Heart left ventricle (tissue), 16 donors: ENCODE results near the gene TCF4. TPM values are rescaled to one million over a fixed set of nuclear protein-coding genes. Genes with fewer than 3 reads are reported as not detected.

ENCODE experiments used
- ATAC-seq, 4 donors: fragments of 200-7000 bp; cut with Tn5 transposase; one replicate each; pipeline ENCODE4 v1.9.1; 2020 to 2022; ENCODE audit warnings: moderate library complexity in 4 of 4, mild to moderate bottlenecking in 3 of 4, moderate number of reproducible peaks in 1 of 4
- DNase-seq, 5 donors: peaks; one replicate each; pipeline ENCODE4 v3.0.0-alpha.2; 2020
- H3K27ac ChIP-seq, 12 donors: fragments of 200-600 bp; sonication (generic) in 4 of 12; one replicate each; pipeline versions ENCODE4 v1.5.0 to v1.8.0; 2016 to 2022; ENCODE audit warnings: mild to moderate bottlenecking in 2 of 12
- H3K27me3 ChIP-seq, 9 donors: fragments of 200-600 bp; sonication (generic) in 2 of 9; one replicate each; pipeline versions ENCODE4 v1.5.1 to v1.8.0; 2016 to 2022; ENCODE audit warnings: mild to moderate bottlenecking in 3 of 9
- H3K36me3 ChIP-seq, 9 donors: fragments of 200-600 bp; sonication (generic) in 2 of 9; one replicate each; pipeline versions ENCODE4 v1.5.0 to v1.8.0; 2018 to 2022; ENCODE audit warnings: mild to moderate bottlenecking in 2 of 9
- H3K4me1 ChIP-seq, 12 donors: fragments of 200-600 bp; sonication (generic) in 4 of 12; one replicate each; pipeline versions ENCODE4 v1.5.0 to v1.8.0; 2016 to 2022; ENCODE audit warnings: mild to moderate bottlenecking in 3 of 12
- H3K4me3 ChIP-seq, 12 donors: fragments of 200-600 bp; sonication (generic) in 4 of 12; one replicate each; pipeline versions ENCODE4 v1.5.0 to v1.8.0; 2017 to 2022; ENCODE audit warnings: mild to moderate bottlenecking in 9 of 12, moderate library complexity in 4 of 12
- H3K9me3 ChIP-seq, 12 donors: fragments of 200-600 bp; sonication (generic) in 4 of 12; one replicate each; pipeline versions ENCODE4 v1.5.0 to v1.8.0; 2016 to 2022; ENCODE audit warnings: mild to moderate bottlenecking in 1 of 12
- POLR2A ChIP-seq, 2 donors: fragments of 450-650 bp; IDR thresholded peaks; one replicate each; pipeline ENCODE4 v1.6.1; 2017; ENCODE audit warnings: antibody characterized with exemption in 2 of 2, mild to moderate bottlenecking in 2 of 2, moderate library complexity in 2 of 2
- WGBS, 4 donors: extraction: QIAGEN DNeasy Blood & Tissue Kit in 2 of 4; methylation state at CpG; one replicate each; pipeline versions ENCODE4 v1.1.5 to v1.1.7; 2013 to 2018; 5-methylcytosine and 5-hydroxymethylcytosine counted together
- intact Hi-C, 10 donors: fragments of 100-400 bp; cut with DNase I; formaldehyde crosslinking; loops; one replicate each; pipeline versions ENCODE4 v1.11.1 to v1.14.2; 2022
- polyA plus RNA-seq, 2 donors: library from polyadenylated mRNA; stranded (reverse); fragments of 200-250 nt; gene quantifications; one replicate each; pipeline ENCODE4 v1.2.3, GENCODE V29; 2013
- total RNA-seq, 9 donors: library from RNA; depleted of rRNA in 2 of 9; stranded (reverse); fragments of >200 nt in 2 of 9; fragmentation: NEBNext Ultra II Directional in 3 of 9; extraction: Animal tissue kit (Norgen Biotek cat#: 25700) in 3 of 9; gene quantifications; one replicate each; pipeline versions ENCODE4 v1.1.0 to v1.2.4, GENCODE V29; 2016 to 2023
- TF ChIP-seq, protein P1 (sequence below), 12 donors: fragments of 200-600 bp; sonication (generic) in 4 of 12; IDR thresholded peaks; one replicate each; pipeline versions ENCODE4 v1.5.0 to v1.8.0; 2018 to 2022; ENCODE audit warnings: antibody characterized with exemption in 12 of 12, mild to moderate bottlenecking in 5 of 12
- donor health status: ischemic (EF 13 %, LVEDD 7.1; RV severe dilation, severe dysfunction).
- donor health status: healthy with polysubstance abuse.
- donor health status: DM: no; HTN: yes; CAD: no.
- donor health status: DM: no; HTN: no; CAD: no.
- donor health status: ischemic (EF 25% LVEDD 6.9; RV normal size, moderate dysfunction).
- donor health status: ischemic (EF 25% LVEDD 5.7; RV mildly dilated, moderate dysfunction).
- donor health status: healthy.
- donor health status: DM: yes; HTN: yes; CAD: no.
- donor health status: ischemic (EF 35%, LVEDD 5.7; RV mildly dilated, moderate dysfunction).
- donor health status: nonischemic (EF 11% LVEDD 7.7; RV severe dilation, severe dysfunction).
- donor health status: DM: yes; HTN: yes; CAD: no.
- donor health status: PGD.
- donor health status: ischemic (EF 29% LVEDD 5.4; RV normal size, mild dysfunction).
- donor health status: nonischemic (EF 23%, LVEDD 6.1; RV moderate dilation, normal function).

TCF4 gene
- total and polyA plus RNA-seq, 11 donors = 12.8 to 119 (median 71.5) TPM

DNA sequence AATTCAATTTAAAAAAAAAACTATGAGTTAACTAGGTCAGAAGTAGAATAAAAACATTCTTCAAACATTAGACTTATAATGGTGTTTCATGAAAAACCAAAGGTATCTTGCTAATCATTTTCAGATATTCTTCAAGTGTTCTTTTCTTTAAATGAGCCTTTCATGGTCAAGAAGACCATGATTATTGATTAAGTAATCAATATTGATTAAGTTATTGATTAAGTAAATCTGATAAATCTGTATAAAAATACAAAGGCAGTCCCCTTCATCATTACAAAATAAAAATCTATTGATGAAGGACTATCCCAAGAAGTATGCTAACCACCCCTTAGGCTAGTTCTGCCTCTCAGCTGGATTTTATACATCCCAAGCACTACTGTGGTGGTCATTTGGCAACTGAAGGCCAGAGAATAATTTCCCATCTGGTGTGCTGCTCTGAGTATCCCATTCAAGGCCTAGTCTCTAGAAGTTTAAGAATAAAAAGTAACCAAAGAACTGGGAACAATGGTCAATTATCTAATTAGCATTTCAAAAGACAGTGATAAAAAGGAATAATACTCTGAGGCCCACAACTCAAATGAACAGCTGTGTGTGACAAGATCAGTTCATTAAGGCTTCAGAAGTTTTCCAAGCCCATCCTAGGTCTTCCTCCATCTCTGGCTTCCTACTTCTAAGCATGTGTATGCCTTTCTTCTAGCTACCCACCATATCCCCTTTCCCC, 63.5 kb downstream of the TCF4 start:
- intact Hi-C loops = loop anchor here in 2 of 10 donors (5.0 to 10.0 kb wide), 2 partner anchors 60 to 63 kb away; partner anchors contain the start of gene TCF4 (in 2 of the 2)
- Histone ChIP-seq H3K27ac (no peak overlapping the region), H3K27me3 (no peaks in the 10 kb centered on the region), H3K9me3 (no peaks in the 10 kb centered on the region), H3K36me3 (no peaks in the 10 kb centered on the region), H3K4me1 (peaks cover 0 to 52% (median 14%) of the 10 kb centered on the region in 12 donors), H3K4me3 (no peak overlapping the region)
- ATAC-seq = no peak
- TF ChIP-seq POLR2A (IDR thresholded peaks at IDR 0.05) = no peak
- TF ChIP-seq, protein P1, sequence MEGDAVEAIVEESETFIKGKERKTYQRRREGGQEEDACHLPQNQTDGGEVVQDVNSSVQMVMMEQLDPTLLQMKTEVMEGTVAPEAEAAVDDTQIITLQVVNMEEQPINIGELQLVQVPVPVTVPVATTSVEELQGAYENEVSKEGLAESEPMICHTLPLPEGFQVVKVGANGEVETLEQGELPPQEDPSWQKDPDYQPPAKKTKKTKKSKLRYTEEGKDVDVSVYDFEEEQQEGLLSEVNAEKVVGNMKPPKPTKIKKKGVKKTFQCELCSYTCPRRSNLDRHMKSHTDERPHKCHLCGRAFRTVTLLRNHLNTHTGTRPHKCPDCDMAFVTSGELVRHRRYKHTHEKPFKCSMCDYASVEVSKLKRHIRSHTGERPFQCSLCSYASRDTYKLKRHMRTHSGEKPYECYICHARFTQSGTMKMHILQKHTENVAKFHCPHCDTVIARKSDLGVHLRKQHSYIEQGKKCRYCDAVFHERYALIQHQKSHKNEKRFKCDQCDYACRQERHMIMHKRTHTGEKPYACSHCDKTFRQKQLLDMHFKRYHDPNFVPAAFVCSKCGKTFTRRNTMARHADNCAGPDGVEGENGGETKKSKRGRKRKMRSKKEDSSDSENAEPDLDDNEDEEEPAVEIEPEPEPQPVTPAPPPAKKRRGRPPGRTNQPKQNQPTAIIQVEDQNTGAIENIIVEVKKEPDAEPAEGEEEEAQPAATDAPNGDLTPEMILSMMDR (IDR thresholded peaks at IDR 0.05) = no peak
- no peak for DNase-seq

DNA sequence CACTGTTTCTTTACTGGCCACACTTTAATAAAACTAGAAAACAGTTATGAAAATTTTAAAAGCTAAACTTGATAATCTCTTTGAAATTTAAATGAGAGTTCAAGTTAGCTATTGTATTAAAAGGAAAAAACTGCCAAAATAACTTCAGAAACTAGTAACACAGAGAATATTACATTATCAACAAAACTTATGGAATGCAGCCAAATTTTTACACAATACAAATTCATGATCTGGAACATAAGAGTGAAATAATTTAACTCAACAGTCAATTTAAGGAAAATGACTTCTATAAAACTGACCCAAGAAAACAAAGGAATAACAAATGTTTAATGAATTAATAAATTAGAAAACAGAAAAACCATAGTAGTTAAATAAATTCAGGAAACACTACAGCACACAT, 65.0 kb downstream of the TCF4 start:
- Histone ChIP-seq H3K4me3 (no peak overlapping the region), H3K27me3 (no peaks in the 10 kb centered on the region), H3K4me1 (peaks cover 0 to 43% (median 9%) of the 10 kb centered on the region in 12 donors), H3K36me3 (no peaks in the 10 kb centered on the region), H3K27ac (no peak overlapping the region), H3K9me3 (no peaks in the 10 kb centered on the region)
- ATAC-seq (no peak), DNase-seq (no peak)
- intact Hi-C loops = loop anchor here in 2 of 10 donors (5.0 to 10.0 kb wide), 2 partner anchors 62 to 64 kb away; partner anchors contain the start of gene TCF4 (in 2 of the 2)
- no peak for TF ChIP-seq POLR2A (IDR thresholded peaks at IDR 0.05)
- TF ChIP-seq, protein P1 (IDR thresholded peaks at IDR 0.05) = no peak

DNA sequence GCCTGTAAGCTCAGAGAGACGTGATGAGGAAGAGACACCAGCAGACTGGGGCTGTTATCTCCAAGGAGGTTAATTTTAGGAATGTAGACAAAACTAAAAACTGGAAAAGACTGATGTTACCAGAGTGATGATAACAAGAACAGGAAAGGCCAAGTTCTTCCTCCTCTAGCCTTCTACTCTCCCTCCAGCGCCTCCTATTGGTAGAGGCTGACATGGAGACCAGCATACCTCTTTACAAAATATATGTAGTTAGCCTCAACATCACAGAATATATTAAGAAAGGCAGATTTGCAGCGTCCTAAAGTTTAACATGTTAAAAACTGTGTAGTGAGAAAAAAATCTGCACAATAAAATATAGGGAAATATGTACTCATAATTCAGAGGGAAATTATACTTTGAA, 66.0 kb downstream of the TCF4 start:
- no peaks in the 10 kb centered on the region for H3K36me3 ChIP-seq
- intact Hi-C loops = loop anchor here in 2 of 10 donors (5.0 to 10.0 kb wide), 2 partner anchors 63 to 65 kb away; partner anchors contain the start of gene TCF4 (in 2 of the 2)
- DNase-seq = peak in 1 of 5 donors; percentile 32
- peak overlapping the region in 3 of 12 donors; percentile 3 to 26 (median 6) for H3K27ac ChIP-seq
- H3K4me3 ChIP-seq = no peak overlapping the region
- H3K4me1 ChIP-seq = peaks cover 0 to 33% (median 5%) of the 10 kb centered on the region in 12 donors
- peaks cover 0 to 7% (median 0%) of the 10 kb centered on the region in 12 donors for H3K9me3 ChIP-seq
- peak in 1 of 4 donors; percentile 16 for ATAC-seq
- 63 to 74% (median 71%) methylated on average over 3 of the region's 3 CpGs for WGBS, 4 donors
- H3K27me3 ChIP-seq = no peaks in the 10 kb centered on the region
- TF ChIP-seq, protein P1 (IDR thresholded peaks at IDR 0.05) = peak in 7 of 12 donors; percentile 16 to 50 (median 32)
- TF ChIP-seq POLR2A (IDR thresholded peaks at IDR 0.05) = no peak

DNA sequence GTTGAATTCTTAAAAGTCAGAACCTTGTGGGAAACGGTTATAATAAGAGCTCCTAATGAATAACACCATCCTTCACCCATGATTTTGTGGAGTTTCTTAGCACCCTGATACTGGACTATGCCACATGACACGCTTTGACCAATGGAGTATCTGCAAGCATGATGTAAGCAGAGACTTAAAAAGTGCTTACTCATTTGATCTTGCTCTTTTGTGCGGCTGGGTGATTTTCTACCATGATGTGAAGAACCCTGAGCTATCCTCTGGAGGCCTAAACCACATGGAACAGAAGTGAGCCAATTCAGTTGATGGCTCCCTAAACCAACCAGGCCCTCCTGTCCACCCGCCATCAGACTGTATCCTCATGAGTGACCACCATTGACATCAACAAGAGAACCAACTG, 70.9 kb downstream of the TCF4 start:
- H3K27me3 ChIP-seq = no peaks in the 10 kb centered on the region
- no peak for DNase-seq
- WGBS, 4 donors = 96 to 98% (median 98%) methylated on average over 4 of the region's 4 CpGs
- peaks cover 0 to 41% (median 11%) of the 10 kb centered on the region in 12 donors for H3K4me1 ChIP-seq
- intact Hi-C loops = loop anchor here in 3 of 10 donors (5.0 to 10.0 kb wide), 3 partner anchors 65 to 282 kb away; no protein-coding TSS in a partner anchor
- H3K9me3 ChIP-seq = peaks cover 0 to 10% (median 0%) of the 10 kb centered on the region in 12 donors
- peak overlapping the region in 1 of 12 donors; percentile 0 for H3K27ac ChIP-seq
- no peaks in the 10 kb centered on the region for H3K36me3 ChIP-seq
- ATAC-seq = no peak
- no peak overlapping the region for H3K4me3 ChIP-seq
- TF ChIP-seq, protein P1 (IDR thresholded peaks at IDR 0.05) = no peak
- no peak for TF ChIP-seq POLR2A (IDR thresholded peaks at IDR 0.05)
